ENCODE results near the gene F8. TPM values are rescaled to one million over a fixed set of nuclear protein-coding genes. Genes with fewer than 3 reads are reported as not detected.
A peak's percentile ranks its signal among the peaks of the same experiment; 100 is the strongest.

Gene F8
- total and polyA plus RNA-seq, 9 of the 15 experiments (the other 6 are each of a cell fraction or from before 2014, with no cell fraction given): 0.41 to 3.8 (median 0.91) TPM

DNA sequence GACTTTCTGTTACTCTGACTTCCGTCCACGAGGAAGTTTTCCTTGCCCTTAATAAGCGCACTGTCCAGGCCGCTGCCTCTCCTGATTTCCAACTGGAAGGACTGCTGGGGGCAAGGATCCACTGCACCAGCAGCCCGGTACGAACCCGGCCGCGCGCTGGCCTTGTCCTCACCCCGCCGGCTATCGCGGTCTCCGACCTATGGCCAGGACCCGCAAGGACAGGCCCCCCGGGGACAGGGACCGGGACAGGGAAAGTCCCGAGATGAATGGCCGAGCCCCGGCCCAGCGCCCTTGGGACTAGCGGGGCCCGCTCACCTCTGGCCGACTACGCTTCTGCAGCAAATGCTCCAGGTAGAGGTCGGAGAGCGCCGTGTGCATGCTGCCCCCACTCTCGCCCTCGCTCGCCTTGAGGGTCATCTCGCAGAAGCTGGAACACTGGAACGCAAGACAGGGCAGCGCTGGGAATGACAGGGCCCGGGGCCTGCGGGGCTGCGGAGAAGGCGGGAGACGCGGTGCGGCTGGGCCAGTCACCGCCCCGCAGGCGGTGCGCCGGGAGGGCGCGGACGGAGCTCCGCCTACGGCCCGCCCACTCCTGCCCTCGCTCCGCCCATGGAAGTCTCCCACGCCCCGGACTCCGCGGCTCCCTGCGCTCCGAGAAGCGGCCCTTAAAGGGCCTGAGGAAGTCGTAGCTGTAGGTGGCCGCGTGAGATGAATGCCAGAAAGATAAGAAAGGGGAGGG lies 217.4 kb downstream of the F8 start, which contains the start of gene MPP1 (continued):
- TF ChIP-seq ZBTB49 (CRISPR knock-in tag; IDR thresholded peaks at IDR 0.05; ENCODE audit: borderline replicate concordance): no peak
- TF ChIP-seq CREBBP (IDR thresholded peaks at IDR 0.05; ENCODE audit: low read depth, low read length): no peak
- no peak for TF ChIP-seq CAMTA2 (CRISPR knock-in tag; conservative IDR thresholded peaks at IDR 0.05)
- TF ChIP-seq ZNF507 (tag; conservative IDR thresholded peaks at IDR 0.05): no peak
- 0 out of 2 replicates have a peak, but pooled peaks have one; percentile 14 for TF ChIP-seq GABPA (tag; conservative IDR thresholded peaks at IDR 0.05; ENCODE audit: low read depth)
- TF ChIP-seq ZNF12 (CRISPR knock-in tag; IDR thresholded peaks at IDR 0.05): 0 out of 2 replicates have a peak, but pooled peaks have one; percentile 34
- peak; percentile 50; the same call in 1 of the 2 replicates for TF ChIP-seq MAX (CRISPR knock-in tag; IDR thresholded peaks at IDR 0.05)
- TF ChIP-seq TCFL5 (CRISPR knock-in tag; conservative IDR thresholded peaks at IDR 0.05): no peak
- peak; percentile 64; the same call in 1 of the 2 replicates for TF ChIP-seq ATF7 (IDR thresholded peaks at IDR 0.05)
- TF ChIP-seq NR2C2 (CRISPR knock-in tag; IDR thresholded peaks at IDR 0.05): 0 out of 2 replicates have a peak, but pooled peaks have one; percentile 52
- no peak for TF ChIP-seq NR2C2 (tag; IDR thresholded peaks at IDR 0.05)
- TF ChIP-seq GTF2E2 (tag; IDR thresholded peaks at IDR 0.05): no peak
- no peak for TF ChIP-seq ZNF277 (CRISPR knock-in tag; IDR thresholded peaks at IDR 0.05; ENCODE audit: borderline replicate concordance)
- no peak for TF ChIP-seq TCF3 (CRISPR knock-in tag; IDR thresholded peaks at IDR 0.05)
- TF ChIP-seq MITF (IDR thresholded peaks at IDR 0.05): no peak
- TF ChIP-seq RBM17 (IDR thresholded peaks at IDR 0.05; ENCODE audit: borderline replicate concordance, low read depth, low read length): no peak
- TF ChIP-seq SP2 (IDR thresholded peaks at IDR 0.05; ENCODE audit: extremely low read depth, low read depth, low read length, poor library complexity, severe bottlenecking): peak; percentile 47
- TF ChIP-seq KDM5B (IDR thresholded peaks at IDR 0.05; ENCODE audit: insufficient replicate concordance, low read depth, low read length): peak; percentile 25
- no peak for TF ChIP-seq SNIP1 (IDR thresholded peaks at IDR 0.05; ENCODE audit: low read depth)
- TF ChIP-seq TCF7L2 (IDR thresholded peaks at IDR 0.05; ENCODE audit: low read depth, low read length): no peak
- no peak for TF ChIP-seq MAFK (IDR thresholded peaks at IDR 0.05; ENCODE audit: low read length)
- no peak for TF ChIP-seq DACH1 (IDR thresholded peaks at IDR 0.05; ENCODE audit: partially characterized antibody)
- peak; percentile 48; the same call in 1 of the 2 replicates for TF ChIP-seq SPI1 (IDR thresholded peaks at IDR 0.05; ENCODE audit: borderline replicate concordance, low read depth, low read length)

All from K562 (cell line).